K562 (cell line): Measurements from ENCODE around the gene RRAS.

Experiments used
- ELF1 ChIP-seq: fragments of 200-800 bp; sonication (Bioruptor generic); IDR thresholded peaks from 2 replicates; pipeline ENCODE4 v1.6.1; 2016; ENCODE audit warnings: missing genetic modification characterization, missing compliant biosample characterization
- ESRRA ChIP-seq: fragments of 450-650 bp; IDR thresholded peaks from 2 replicates; pipeline ENCODE4 v1.6.1; 2014; ENCODE audit warnings: low read depth, mild to moderate bottlenecking, moderate library complexity, borderline replicate concordance

GRCh38 chr19:49653466-49653806, 13.5 kb upstream of the RRAS start:
- TF ChIP-seq ESRRA: no peak
- no peak for TF ChIP-seq ELF1
